ENCODE results near the gene SLC12A8.

DNA sequence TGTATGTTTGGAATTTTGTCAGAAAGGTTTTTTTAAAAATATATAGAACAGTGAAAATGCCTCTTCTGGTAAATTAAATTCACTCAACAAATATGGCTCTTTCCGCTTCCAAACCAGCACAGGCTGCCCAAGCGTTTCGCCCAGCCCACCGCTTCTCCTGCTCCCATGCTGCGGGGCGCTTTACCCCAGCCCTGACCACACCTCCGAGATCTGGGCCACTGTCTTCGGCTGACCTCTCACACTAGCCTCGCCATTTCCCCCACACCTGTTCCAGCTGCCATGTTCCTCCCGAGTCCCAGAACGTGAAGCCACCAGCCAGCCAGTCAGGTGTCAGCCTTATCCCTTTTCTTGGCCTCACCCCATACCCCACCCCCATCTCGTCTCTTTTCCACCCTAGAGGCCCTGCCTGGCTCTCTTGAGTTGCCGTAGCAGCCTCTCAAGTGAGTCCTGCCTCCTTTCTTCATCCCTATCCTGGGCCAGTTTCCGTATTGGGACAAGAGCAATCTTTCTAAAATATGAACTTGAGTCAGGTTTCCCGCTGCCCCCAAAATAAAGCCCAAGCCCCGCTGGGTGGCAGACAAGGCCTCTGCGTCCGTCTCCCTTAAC, 46.5 kb downstream of the SLC12A8 start:
- TF ChIP-seq, protein P1, sequence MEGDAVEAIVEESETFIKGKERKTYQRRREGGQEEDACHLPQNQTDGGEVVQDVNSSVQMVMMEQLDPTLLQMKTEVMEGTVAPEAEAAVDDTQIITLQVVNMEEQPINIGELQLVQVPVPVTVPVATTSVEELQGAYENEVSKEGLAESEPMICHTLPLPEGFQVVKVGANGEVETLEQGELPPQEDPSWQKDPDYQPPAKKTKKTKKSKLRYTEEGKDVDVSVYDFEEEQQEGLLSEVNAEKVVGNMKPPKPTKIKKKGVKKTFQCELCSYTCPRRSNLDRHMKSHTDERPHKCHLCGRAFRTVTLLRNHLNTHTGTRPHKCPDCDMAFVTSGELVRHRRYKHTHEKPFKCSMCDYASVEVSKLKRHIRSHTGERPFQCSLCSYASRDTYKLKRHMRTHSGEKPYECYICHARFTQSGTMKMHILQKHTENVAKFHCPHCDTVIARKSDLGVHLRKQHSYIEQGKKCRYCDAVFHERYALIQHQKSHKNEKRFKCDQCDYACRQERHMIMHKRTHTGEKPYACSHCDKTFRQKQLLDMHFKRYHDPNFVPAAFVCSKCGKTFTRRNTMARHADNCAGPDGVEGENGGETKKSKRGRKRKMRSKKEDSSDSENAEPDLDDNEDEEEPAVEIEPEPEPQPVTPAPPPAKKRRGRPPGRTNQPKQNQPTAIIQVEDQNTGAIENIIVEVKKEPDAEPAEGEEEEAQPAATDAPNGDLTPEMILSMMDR (IDR thresholded peaks at IDR 0.05 in 4 of 5, conservative IDR thresholded peaks at IDR 0.05 in 1 of 5): no peak
- no peak for TF ChIP-seq POLR2A (IDR thresholded peaks at IDR 0.05)
